ENCODE data around the gene PLB1. TPM values are rescaled to one million over a fixed set of nuclear protein-coding genes. Genes with fewer than 3 reads are reported as not detected.

The PLB1 gene
- total and polyA plus RNA-seq, 9 of the 15 experiments (the other 6 are each of a cell fraction or from before 2014, with no cell fraction given): 0.01 to 0.09 (median 0.07) TPM; not detected in 2

- DNase-seq (ENCODE audit: extremely low read depth in 1 of 4, low spot score in 3 of 4): no peak
- no peak for FAIRE-seq
- no peak overlapping the region for H3K4me2 ChIP-seq (ENCODE audit: insufficient read depth, low read length)
- WGBS (ENCODE audit: insufficient coverage, low coverage, missing lambda C conversion rate): 8% methylated on average over 5 of the region's 5 CpGs
- H3K9me3 ChIP-seq (replicated peaks; ENCODE audit: control insufficient read depth, insufficient read depth, low read depth, low read length): no peaks in the 10 kb centered on the region
- H3K36me3 ChIP-seq (ENCODE audit: control insufficient read depth, insufficient read depth, low read length): no peaks in the 10 kb centered on the region
- ATAC-seq: no peak
- peaks cover 0 to 11% of the 10 kb centered on the region in 2 experiments; a peak in 3 of 5 replicates for H3K27me3 ChIP-seq (ENCODE audit: control insufficient read depth in 2 of 2, insufficient read depth in 2 of 2, low read length in 2 of 2)
- H2AFZ ChIP-seq (ENCODE audit: low read depth, low read length): no peak overlapping the region
- H3K9me1 ChIP-seq (ENCODE audit: control insufficient read depth, insufficient read depth, low read length): no peaks in the 10 kb centered on the region
- H3K4me3 ChIP-seq: no peak overlapping the region
- intact Hi-C loops (cut with micrococcal nuclease) (no loop called here), in situ Hi-C loops (cut with MboI) (loop anchor here (25.0 kb wide), 1 partner anchor 186 kb away; the partner anchor contains the start of gene PPP1CB)
- peaks cover 0 to 3% of the 10 kb centered on the region in 2 experiments; a peak in 2 of 5 replicates for H3K4me1 ChIP-seq (replicated peaks in 1 of 2; ENCODE audit: control insufficient read depth in 2 of 2, insufficient read depth in 2 of 2, low read length in 2 of 2)
- no peak for TF ChIP-seq NCOR1 (IDR thresholded peaks at IDR 0.05)
- TF ChIP-seq, protein P1, sequence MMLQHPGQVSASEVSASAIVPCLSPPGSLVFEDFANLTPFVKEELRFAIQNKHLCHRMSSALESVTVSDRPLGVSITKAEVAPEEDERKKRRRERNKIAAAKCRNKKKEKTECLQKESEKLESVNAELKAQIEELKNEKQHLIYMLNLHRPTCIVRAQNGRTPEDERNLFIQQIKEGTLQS (IDR thresholded peaks at IDR 0.05): 0 out of 2 replicates have a peak, but pooled peaks have one; percentile 18
- TF ChIP-seq, protein P1 (CRISPR knock-in tag; conservative IDR thresholded peaks at IDR 0.05): no peak
- H3K27ac ChIP-seq (ENCODE audit: extremely low read depth, low read depth, low read length): no peak overlapping the region
- H3K9ac ChIP-seq (ENCODE audit: insufficient read depth in 1 of 2, low read depth in 2 of 2, low read length in 2 of 2): no peak overlapping the region
- BruUV-seq (replicated peaks): no TSS peak
- H3K79me2 ChIP-seq (ENCODE audit: control insufficient read depth, insufficient read depth, low read length): no peaks in the 10 kb centered on the region
- CTCF ChIA-PET (ENCODE audit: low intra/inter-chr PET ratio): interaction anchor here (0.5 to 0.6 kb wide), 2 partner anchors 146 to 195 kb away, joined by 5 read pairs; no protein-coding TSS in a partner anchor
- H4K20me1 ChIP-seq (replicated peaks; ENCODE audit: control insufficient read depth, insufficient read depth, low read length): no peaks in the 10 kb centered on the region; the same call in 1 of the 2 replicates
- POLR2A ChIA-PET: no interaction called here
Observed at GRCh38 chr2:28576714-28577113, 80.9 kb downstream of the PLB1 start.

All from K562 (cell line).